RWPE1 (cell line): ENCODE measurements around the gene RFX8.

Experiments used
- CTCF ChIA-PET: fragments of 350-600 bp; sonication (Branson Sonifier 250); formaldehyde crosslinking; extraction: SDS; loops from one replicate; lab custom pipeline; 2021; lab: Yijun Ruan, JAX
- POLR2A ChIA-PET: fragments of 400-600 bp; formaldehyde crosslinking; extraction: SDS; loops from one replicate; lab custom pipeline; 2020; ENCODE audit warnings: antibody characterized with exemption; ENCODE audit not compliant: low non-redundant PET; lab: Yijun Ruan, JAX
- DNase-seq: peaks from one replicate; pipeline ENCODE4 v3.0.0; 2012; ENCODE audit warnings: low spot score
- H3K27ac ChIP-seq: fragments of 450-650 bp; 2 replicates; pipeline ENCODE4 v1.5.1; 2017
- CTCF ChIP-seq: fragments of 450-650 bp; conservative IDR thresholded peaks from 2 replicates; pipeline ENCODE4 v1.5.1; 2017; ENCODE audit warnings: low read depth, mild to moderate bottlenecking

Gene RFX8

GRCh38 chr2:101479328-101479727 lies 4.4 kb upstream of the RFX8 start:
- ChIA-PET POLR2A (no interaction called here), CTCF (no interaction called here)
- no peak for DNase-seq
- H3K27ac ChIP-seq, result no peak overlapping the region
- no peak for TF ChIP-seq CTCF

GRCh38 chr2:101478181-101479001 lies 3.5 kb upstream of the RFX8 start:
- POLR2A ChIA-PET, result no interaction called here
- no peak for DNase-seq
- CTCF ChIA-PET, result no interaction called here
- TF ChIP-seq CTCF, result no peak
- no peak overlapping the region for H3K27ac ChIP-seq

GRCh38 chr2:101477556-101477955 lies 2.6 kb upstream of the RFX8 start:
- H3K27ac ChIP-seq, result no peak overlapping the region
- no peak for DNase-seq
- CTCF ChIA-PET, result interaction anchor here (0.6 kb wide), 1 partner anchor 18 kb away, joined by 4 read pairs; no protein-coding TSS in a partner anchor
- TF ChIP-seq CTCF, result no peak
- POLR2A ChIA-PET, result no interaction called here

GRCh38 chr2:101476605-101477208 lies 1.8 kb upstream of the RFX8 start:
- no peak for DNase-seq
- no peak for TF ChIP-seq CTCF
- ChIA-PET POLR2A (no interaction called here), CTCF (no interaction called here)
- no peak overlapping the region for H3K27ac ChIP-seq

GRCh38 chr2:101473911-101474701 lies 806 bp downstream of the RFX8 start:
- CTCF ChIA-PET, result interaction anchor here (0.7 to 1.1 kb wide), 2 partner anchors 13 to 40 kb away, joined by 4 read pairs; no protein-coding TSS in a partner anchor
- peak; percentile 45 for DNase-seq
- no peak for TF ChIP-seq CTCF
- POLR2A ChIA-PET, result no interaction called here
- H3K27ac ChIP-seq, result peak overlapping the region; percentile 30; the same call in 1 of the 2 replicates

GRCh38 chr2:101473591-101473910 lies 1.4 kb downstream of the RFX8 start:
- no peak for DNase-seq
- no peak for TF ChIP-seq CTCF
- ChIA-PET CTCF (interaction anchor here (0.7 to 1.1 kb wide), 2 partner anchors 14 to 39 kb away, joined by 4 read pairs; no protein-coding TSS in a partner anchor), POLR2A (no interaction called here)
- peak overlapping the region; percentile 30; the same call in 1 of the 2 replicates for H3K27ac ChIP-seq
